ENCODE measurements around the gene ZFP30. TPM values are rescaled to one million over a fixed set of nuclear protein-coding genes. Genes with fewer than 3 reads are reported as not detected.

The ZFP30 gene
- total and polyA plus RNA-seq, 10 of the 15 experiments (the other 5 are each of a cell fraction or from before 2014, with no cell fraction given): 1.4 to 12.8 (median 5.7) TPM

DNA sequence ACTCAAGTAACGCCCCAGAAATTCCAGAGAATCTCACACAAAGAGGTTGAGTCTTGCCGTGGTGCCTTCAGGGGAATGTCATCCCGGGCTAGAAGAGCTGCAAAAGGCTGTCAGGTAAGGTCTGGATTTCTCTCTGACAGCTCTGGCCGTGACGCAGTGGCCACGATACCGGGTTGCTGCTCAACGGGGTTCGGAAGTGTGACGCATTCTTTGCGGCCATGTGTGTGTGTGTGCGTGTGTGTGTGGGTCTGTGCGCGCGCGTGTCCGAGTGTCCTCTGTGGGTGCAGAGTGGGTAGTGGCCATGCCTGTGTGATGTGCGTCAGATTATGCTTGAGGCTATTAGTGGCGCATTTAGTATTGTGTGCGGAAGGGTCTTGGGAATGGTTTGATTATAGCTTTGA is 60.3 kb downstream of the ZFP30 start (continued):
- TF ChIP-seq, protein P1, sequence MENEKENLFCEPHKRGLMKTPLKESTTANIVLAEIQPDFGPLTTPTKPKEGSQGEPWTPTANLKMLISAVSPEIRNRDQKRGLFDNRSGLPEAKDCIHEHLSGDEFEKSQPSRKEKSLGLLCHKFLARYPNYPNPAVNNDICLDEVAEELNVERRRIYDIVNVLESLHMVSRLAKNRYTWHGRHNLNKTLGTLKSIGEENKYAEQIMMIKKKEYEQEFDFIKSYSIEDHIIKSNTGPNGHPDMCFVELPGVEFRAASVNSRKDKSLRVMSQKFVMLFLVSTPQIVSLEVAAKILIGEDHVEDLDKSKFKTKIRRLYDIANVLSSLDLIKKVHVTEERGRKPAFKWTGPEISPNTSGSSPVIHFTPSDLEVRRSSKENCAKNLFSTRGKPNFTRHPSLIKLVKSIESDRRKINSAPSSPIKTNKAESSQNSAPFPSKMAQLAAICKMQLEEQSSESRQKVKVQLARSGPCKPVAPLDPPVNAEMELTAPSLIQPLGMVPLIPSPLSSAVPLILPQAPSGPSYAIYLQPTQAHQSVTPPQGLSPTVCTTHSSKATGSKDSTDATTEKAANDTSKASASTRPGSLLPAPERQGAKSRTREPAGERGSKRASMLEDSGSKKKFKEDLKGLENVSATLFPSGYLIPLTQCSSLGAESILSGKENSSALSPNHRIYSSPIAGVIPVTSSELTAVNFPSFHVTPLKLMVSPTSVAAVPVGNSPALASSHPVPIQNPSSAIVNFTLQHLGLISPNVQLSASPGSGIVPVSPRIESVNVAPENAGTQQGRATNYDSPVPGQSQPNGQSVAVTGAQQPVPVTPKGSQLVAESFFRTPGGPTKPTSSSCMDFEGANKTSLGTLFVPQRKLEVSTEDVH (IDR thresholded peaks at IDR 0.05; ENCODE audit: low read depth, partially characterized antibody): no peak
- no peak for TF ChIP-seq TBL1XR1 (IDR thresholded peaks at IDR 0.05; ENCODE audit: low read depth, low read length)
- TF ChIP-seq, protein P2, sequence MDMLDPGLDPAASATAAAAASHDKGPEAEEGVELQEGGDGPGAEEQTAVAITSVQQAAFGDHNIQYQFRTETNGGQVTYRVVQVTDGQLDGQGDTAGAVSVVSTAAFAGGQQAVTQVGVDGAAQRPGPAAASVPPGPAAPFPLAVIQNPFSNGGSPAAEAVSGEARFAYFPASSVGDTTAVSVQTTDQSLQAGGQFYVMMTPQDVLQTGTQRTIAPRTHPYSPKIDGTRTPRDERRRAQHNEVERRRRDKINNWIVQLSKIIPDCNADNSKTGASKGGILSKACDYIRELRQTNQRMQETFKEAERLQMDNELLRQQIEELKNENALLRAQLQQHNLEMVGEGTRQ (IDR thresholded peaks at IDR 0.05; ENCODE audit: borderline replicate concordance, low read depth, low read length): no peak
- TF ChIP-seq RCOR1 (conservative IDR thresholded peaks at IDR 0.05; ENCODE audit: low read depth, low read length): no peak
- no peak for TF ChIP-seq RAD21 (IDR thresholded peaks at IDR 0.05; ENCODE audit: insufficient read depth, low read depth, low read length)
- TF ChIP-seq HDGF (IDR thresholded peaks at IDR 0.05): 0 out of 2 replicates have a peak, but pooled peaks have one; percentile 19
- TF ChIP-seq, protein P3, sequence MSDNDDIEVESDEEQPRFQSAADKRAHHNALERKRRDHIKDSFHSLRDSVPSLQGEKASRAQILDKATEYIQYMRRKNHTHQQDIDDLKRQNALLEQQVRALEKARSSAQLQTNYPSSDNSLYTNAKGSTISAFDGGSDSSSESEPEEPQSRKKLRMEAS (IDR thresholded peaks at IDR 0.05; ENCODE audit: low read depth, low read length): peak; percentile 60
- no peak for TF ChIP-seq FOXK2 (IDR thresholded peaks at IDR 0.05)
- TF ChIP-seq EZH2 (IDR thresholded peaks at IDR 0.05; ENCODE audit: borderline replicate concordance, control insufficient read depth, low read depth, low read length): no peak
- no peak for TF ChIP-seq FOXM1 (IDR thresholded peaks at IDR 0.05; ENCODE audit: low read depth, low read length)
- no peak for TF ChIP-seq ZNF207 (IDR thresholded peaks at IDR 0.05; ENCODE audit: borderline replicate concordance)
- 0 out of 2 replicates have a peak, but pooled peaks have one; percentile 10 for TF ChIP-seq CREM (IDR thresholded peaks at IDR 0.05; ENCODE audit: low read depth)
- TF ChIP-seq, protein P4, sequence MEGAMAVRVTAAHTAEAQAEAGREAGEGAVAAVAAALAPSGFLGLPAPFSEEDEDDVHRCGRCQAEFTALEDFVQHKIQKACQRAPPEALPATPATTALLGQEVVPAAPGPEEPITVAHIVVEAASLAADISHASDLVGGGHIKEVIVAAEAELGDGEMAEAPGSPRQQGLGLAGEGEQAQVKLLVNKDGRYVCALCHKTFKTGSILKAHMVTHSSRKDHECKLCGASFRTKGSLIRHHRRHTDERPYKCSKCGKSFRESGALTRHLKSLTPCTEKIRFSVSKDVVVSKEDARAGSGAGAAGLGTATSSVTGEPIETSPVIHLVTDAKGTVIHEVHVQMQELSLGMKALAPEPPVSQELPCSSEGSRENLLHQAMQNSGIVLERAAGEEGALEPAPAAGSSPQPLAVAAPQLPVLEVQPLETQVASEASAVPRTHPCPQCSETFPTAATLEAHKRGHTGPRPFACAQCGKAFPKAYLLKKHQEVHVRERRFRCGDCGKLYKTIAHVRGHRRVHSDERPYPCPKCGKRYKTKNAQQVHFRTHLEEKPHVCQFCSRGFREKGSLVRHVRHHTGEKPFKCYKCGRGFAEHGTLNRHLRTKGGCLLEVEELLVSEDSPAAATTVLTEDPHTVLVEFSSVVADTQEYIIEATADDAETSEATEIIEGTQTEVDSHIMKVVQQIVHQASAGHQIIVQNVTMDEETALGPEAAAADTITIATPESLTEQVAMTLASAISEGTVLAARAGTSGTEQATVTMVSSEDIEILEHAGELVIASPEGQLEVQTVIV (IDR thresholded peaks at IDR 0.05; ENCODE audit: borderline replicate concordance, partially characterized antibody): no peak
- TF ChIP-seq PML (IDR thresholded peaks at IDR 0.05; ENCODE audit: low read length): no peak
- TF ChIP-seq MTA2 (IDR thresholded peaks at IDR 0.05; ENCODE audit: low read depth): peak; percentile 33; the same call in 1 of the 2 replicates
- TF ChIP-seq ZNF384 (IDR thresholded peaks at IDR 0.05; ENCODE audit: borderline replicate concordance, low read depth, low read length): no peak
- TF ChIP-seq SP1 (IDR thresholded peaks at IDR 0.05; ENCODE audit: low read depth, low read length): no peak
- no peak for TF ChIP-seq JUND (IDR thresholded peaks at IDR 0.05; ENCODE audit: low read depth, low read length)
- no peak for TF ChIP-seq NFYB (IDR thresholded peaks at IDR 0.05; ENCODE audit: insufficient read depth, low read depth, low read length)
- no peak for TF ChIP-seq POLR2AphosphoS5 (IDR thresholded peaks at IDR 0.05; ENCODE audit: low read length)
- TF ChIP-seq, protein P5, sequence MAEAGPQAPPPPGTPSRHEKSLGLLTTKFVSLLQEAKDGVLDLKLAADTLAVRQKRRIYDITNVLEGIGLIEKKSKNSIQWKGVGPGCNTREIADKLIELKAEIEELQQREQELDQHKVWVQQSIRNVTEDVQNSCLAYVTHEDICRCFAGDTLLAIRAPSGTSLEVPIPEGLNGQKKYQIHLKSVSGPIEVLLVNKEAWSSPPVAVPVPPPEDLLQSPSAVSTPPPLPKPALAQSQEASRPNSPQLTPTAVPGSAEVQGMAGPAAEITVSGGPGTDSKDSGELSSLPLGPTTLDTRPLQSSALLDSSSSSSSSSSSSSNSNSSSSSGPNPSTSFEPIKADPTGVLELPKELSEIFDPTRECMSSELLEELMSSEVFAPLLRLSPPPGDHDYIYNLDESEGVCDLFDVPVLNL (IDR thresholded peaks at IDR 0.05; ENCODE audit: low read depth, low read length): no peak
- TF ChIP-seq ZNF274 (IDR thresholded peaks at IDR 0.05; ENCODE audit: insufficient read depth, insufficient read length): no peak
- no peak for TF ChIP-seq TAF1 (IDR thresholded peaks at IDR 0.05; ENCODE audit: borderline replicate concordance, low read depth, low read length)
- no peak for TF ChIP-seq TARDBP (IDR thresholded peaks at IDR 0.05; ENCODE audit: borderline replicate concordance)
- no peak for TF ChIP-seq IKZF1 (conservative IDR thresholded peaks at IDR 0.05)
- no peak for TF ChIP-seq TCF12 (IDR thresholded peaks at IDR 0.05; ENCODE audit: low read depth, low read length)

All from GM12878 (cell line).